Activated B cell treated with CpG ODN at 0.5 μM for 24 hours (primary cell): ENCODE measurements around the gene SCYGR1. TPM values are rescaled to one million over a fixed set of nuclear protein-coding genes. Genes with fewer than 3 reads are reported as not detected.

ENCODE experiments used
- ATAC-seq: fragments of 200-7000 bp; cut with Tn5 transposase; one replicate; pipeline ENCODE4 v1.10.0; 2021; ENCODE audit warnings: low read depth, mild to moderate bottlenecking, moderate library complexity
- CTCF ChIA-PET: fragments of 350-600 bp; sonication (Branson Sonifier 250); formaldehyde crosslinking; loops from one replicate; lab custom pipeline; 2021; ENCODE audit warnings: antibody characterized with exemption; lab: Charles Lee
- POLR2A ChIA-PET: fragments of 350-600 bp; sonication (Branson Sonifier 250); formaldehyde crosslinking; loops from one replicate; lab custom pipeline; 2021; ENCODE audit warnings: antibody characterized with exemption; lab: Charles Lee
- DNase-seq: peaks from one replicate; pipeline ENCODE4 v3.0.0; 2022
- H3K27ac Mint-ChIP-seq: one replicate; pipeline ENCODE4 v1.8.0; 2020; ENCODE audit warnings: mixed read lengths
- H3K27me3 Mint-ChIP-seq: one replicate; pipeline ENCODE4 v1.8.0; 2021; ENCODE audit warnings: mixed read lengths
- H3K36me3 Mint-ChIP-seq: one replicate; pipeline ENCODE4 v1.8.0; 2021; ENCODE audit warnings: low read depth, mixed read lengths
- H3K4me1 Mint-ChIP-seq: one replicate; pipeline ENCODE4 v1.8.0; 2021; ENCODE audit warnings: mixed read lengths
- H3K4me3 Mint-ChIP-seq: one replicate; pipeline ENCODE4 v1.8.0; 2020; ENCODE audit warnings: mild to moderate bottlenecking, mixed read lengths
- H3K9me3 Mint-ChIP-seq: one replicate; pipeline ENCODE4 v1.8.0; 2020; ENCODE audit warnings: mixed read lengths
- intact Hi-C: fragments of 100-400 bp; cut with micrococcal nuclease; formaldehyde crosslinking; loops from one replicate; pipeline ENCODE4 v1.15.1; 2024
- total RNA-seq: library from RNA; stranded (reverse); gene quantifications from 2 replicates; pipeline ENCODE4 v1.2.3, GENCODE V29; 2022
- TF ChIP-seq, protein P1 (sequence below): fragments of 200-600 bp; IDR thresholded peaks from one replicate; pipeline ENCODE4 v1.8.0; 2022; ENCODE audit warnings: antibody characterized with exemption, mild to moderate bottlenecking

Gene SCYGR1
- total RNA-seq, 1 donor from 2014 or later = not detected

DNA sequence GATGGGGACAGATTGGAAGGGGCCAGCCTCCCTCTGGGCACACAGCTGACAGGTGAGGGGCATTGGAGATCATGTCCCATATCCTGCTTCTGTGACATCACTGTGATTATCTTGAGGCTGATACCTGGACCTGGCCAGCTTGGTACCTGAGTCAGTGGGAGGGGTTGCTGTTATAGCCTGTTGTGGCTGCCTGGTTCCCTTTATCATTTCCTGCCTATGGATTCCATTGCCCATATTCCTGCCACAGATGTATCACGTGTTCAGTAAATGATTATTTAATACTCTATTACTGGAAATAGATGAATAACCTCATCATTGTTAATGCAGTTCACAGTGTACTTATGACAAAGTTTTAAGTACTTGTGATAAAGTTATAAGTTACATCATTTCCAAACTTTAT lies 7.8 kb upstream of the SCYGR1 start:
- TF ChIP-seq, protein P1, sequence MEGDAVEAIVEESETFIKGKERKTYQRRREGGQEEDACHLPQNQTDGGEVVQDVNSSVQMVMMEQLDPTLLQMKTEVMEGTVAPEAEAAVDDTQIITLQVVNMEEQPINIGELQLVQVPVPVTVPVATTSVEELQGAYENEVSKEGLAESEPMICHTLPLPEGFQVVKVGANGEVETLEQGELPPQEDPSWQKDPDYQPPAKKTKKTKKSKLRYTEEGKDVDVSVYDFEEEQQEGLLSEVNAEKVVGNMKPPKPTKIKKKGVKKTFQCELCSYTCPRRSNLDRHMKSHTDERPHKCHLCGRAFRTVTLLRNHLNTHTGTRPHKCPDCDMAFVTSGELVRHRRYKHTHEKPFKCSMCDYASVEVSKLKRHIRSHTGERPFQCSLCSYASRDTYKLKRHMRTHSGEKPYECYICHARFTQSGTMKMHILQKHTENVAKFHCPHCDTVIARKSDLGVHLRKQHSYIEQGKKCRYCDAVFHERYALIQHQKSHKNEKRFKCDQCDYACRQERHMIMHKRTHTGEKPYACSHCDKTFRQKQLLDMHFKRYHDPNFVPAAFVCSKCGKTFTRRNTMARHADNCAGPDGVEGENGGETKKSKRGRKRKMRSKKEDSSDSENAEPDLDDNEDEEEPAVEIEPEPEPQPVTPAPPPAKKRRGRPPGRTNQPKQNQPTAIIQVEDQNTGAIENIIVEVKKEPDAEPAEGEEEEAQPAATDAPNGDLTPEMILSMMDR = no peak
- H3K4me3 Mint-ChIP-seq = no peak overlapping the region

DNA sequence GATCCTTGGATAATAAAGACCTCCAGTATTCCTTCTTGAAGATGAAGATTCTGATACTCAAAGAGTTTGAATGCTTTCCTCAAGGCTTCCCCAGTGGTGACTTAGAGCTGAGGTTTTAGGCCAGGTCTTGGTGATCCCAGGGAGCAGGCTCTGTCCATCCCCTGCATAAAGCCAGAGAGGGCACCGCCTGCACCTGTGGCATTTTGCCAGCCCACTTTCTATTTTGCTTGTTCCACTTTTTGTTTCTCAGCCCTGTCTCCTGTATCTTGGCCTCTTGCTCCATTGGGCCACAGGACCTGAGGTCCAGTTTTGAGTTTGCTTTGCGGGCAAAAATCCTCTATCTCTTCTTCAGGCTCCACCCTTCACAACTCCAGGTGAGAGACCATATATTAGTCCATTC lies 6.7 kb upstream of the SCYGR1 start:
- intact Hi-C loops = no loop called here
- TF ChIP-seq, protein P1 = no peak
- CTCF ChIA-PET = no interaction called here
- Mint-ChIP-seq H3K36me3 (no peaks in the 10 kb centered on the region), H3K27ac (no peak overlapping the region), H3K27me3 (no peaks in the 10 kb centered on the region), H3K4me3 (no peak overlapping the region), H3K9me3 (no peaks in the 10 kb centered on the region), H3K4me1 (peaks cover 34% of the 10 kb centered on the region)
- no peak for ATAC-seq
- POLR2A ChIA-PET = interaction anchor here (0.6 to 0.9 kb wide), 2 partner anchors 8 to 16 kb away, joined by 4 to 9 read pairs; no protein-coding TSS in a partner anchor
- DNase-seq = no peak

More for the DNA sequence above, 7.8 kb upstream of the SCYGR1 start:
- Mint-ChIP-seq H3K9me3 (no peaks in the 10 kb centered on the region), H3K36me3 (no peaks in the 10 kb centered on the region), H3K4me1 (peaks cover 34% of the 10 kb centered on the region), H3K27ac (no peak overlapping the region), H3K27me3 (no peaks in the 10 kb centered on the region)
- intact Hi-C loops = no loop called here
- no peak for DNase-seq
- no peak for ATAC-seq
- ChIA-PET POLR2A (interaction anchor here (0.5 kb wide), 1 partner anchor 77 kb away, joined by 4 read pairs; no protein-coding TSS in a partner anchor), CTCF (no interaction called here)

DNA sequence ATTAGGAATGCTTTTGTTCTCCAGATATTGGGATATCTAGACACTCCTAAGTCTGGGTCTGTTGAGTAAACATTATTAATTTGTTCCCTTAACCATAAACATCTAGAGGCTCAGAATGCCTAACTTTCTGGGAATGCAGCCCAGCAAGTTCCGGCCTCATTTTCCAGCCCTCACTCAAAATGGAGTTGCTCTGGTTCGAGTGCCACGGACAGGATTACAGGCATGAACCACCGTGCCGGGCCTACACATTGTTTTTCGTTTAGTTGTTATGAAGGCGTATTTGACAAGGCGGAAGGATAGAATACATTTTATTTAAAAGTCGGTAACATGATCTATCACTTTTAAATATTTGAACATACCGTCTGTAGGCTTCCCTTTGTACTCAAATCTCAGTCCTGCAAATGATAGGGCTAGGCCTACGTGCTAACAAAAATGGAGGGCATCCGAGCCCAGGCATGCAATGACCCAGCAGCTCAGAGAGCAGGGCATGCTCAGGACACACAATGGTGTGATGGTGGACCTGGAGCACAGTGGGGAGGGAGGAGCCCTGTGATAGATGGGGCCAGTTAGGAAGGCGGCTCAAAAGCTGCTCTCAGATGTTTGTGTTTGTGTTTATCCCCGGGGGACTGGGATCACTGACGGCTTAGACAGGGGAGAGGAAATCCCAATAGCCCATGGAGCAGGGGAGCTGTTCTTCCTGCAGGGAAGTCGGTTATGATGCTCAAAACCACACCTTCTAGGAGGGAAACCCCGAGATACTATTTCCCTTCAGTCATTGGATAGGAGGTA lies 2.9 kb upstream of the SCYGR1 start:
- intact Hi-C loops = no loop called here

DNA sequence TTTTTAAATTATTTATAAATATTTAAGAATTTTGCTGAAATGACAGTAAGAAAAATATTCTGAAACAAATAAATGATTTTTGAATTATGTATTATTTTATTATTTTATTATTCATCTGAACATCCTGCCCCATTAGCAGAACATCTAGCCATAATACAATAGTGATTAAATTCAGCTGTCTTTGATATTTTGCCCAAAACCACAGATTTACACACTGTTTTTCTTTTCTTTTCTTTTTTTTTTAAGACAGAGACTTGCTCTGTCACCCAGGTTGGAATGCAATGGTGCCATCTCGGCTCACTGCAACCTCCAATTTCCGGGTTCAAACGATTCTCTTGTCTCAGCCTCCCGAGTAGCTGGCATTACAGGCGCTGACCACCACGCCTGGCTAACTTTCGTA lies 1.9 kb upstream of the SCYGR1 start:
- no peaks in the 10 kb centered on the region for H3K9me3 Mint-ChIP-seq
- no peaks in the 10 kb centered on the region for H3K27me3 Mint-ChIP-seq
- H3K4me3 Mint-ChIP-seq = no peak overlapping the region
- no peaks in the 10 kb centered on the region for H3K36me3 Mint-ChIP-seq
- POLR2A ChIA-PET = no interaction called here
- no peak overlapping the region for H3K27ac Mint-ChIP-seq
- CTCF ChIA-PET = no interaction called here
- TF ChIP-seq, protein P1 = no peak
- ATAC-seq (no peak), DNase-seq (no peak)
- intact Hi-C loops = no loop called here
- H3K4me1 Mint-ChIP-seq = peaks cover 50% of the 10 kb centered on the region

More for the DNA sequence above, 2.9 kb upstream of the SCYGR1 start:
- DNase-seq = no peak
- ChIA-PET CTCF (no interaction called here), POLR2A (no interaction called here)
- Mint-ChIP-seq H3K27ac (no peak overlapping the region), H3K4me3 (no peak overlapping the region), H3K4me1 (peaks cover 45% of the 10 kb centered on the region), H3K27me3 (no peaks in the 10 kb centered on the region), H3K9me3 (no peaks in the 10 kb centered on the region), H3K36me3 (no peaks in the 10 kb centered on the region)
- ATAC-seq = no peak
- TF ChIP-seq, protein P1 = no peak

DNA sequence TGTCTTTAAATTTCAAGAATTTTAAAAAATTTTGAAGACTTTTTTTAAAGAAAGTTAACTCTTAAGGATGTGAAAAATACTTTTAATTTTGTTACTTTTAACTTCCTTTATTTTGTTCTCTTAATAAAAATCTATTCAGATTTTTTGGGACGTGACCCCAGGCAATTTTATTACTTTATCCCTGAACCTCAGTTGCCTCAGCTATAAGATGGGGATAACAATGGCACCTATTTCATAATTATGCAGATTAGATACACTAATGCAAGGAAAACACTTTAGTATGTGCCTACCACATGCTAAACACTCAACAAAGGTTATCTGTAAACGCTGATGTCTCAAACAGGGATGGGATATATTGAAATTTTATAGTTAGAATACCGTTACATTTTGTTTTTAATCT lies 1.5 kb upstream of the SCYGR1 start:
- H3K27me3 Mint-ChIP-seq = no peaks in the 10 kb centered on the region

More for the DNA sequence above, 1.5 kb upstream of the SCYGR1 start:
- ATAC-seq (no peak), DNase-seq (no peak)
- ChIA-PET POLR2A (no interaction called here), CTCF (no interaction called here)
- H3K9me3 Mint-ChIP-seq = no peaks in the 10 kb centered on the region
- no peak overlapping the region for H3K4me3 Mint-ChIP-seq
- intact Hi-C loops = no loop called here
- TF ChIP-seq, protein P1 = no peak
- no peaks in the 10 kb centered on the region for H3K36me3 Mint-ChIP-seq
- H3K4me1 Mint-ChIP-seq = peaks cover 48% of the 10 kb centered on the region
- H3K27ac Mint-ChIP-seq = no peak overlapping the region
